GM10266 (cell line): ENCODE results near the gene ASIC3.

Experiments used
- DNase-seq: peaks from one replicate; pipeline ENCODE4 v3.0.0; 2012; ENCODE audit errors: extremely low spot score
- TF ChIP-seq, protein P1 (sequence below): IDR thresholded peaks from 2 replicates; pipeline ENCODE4 v1.5.1; 2012; ENCODE audit warnings: mild to moderate bottlenecking, low read depth; ENCODE audit not compliant: control insufficient read depth, insufficient read depth; ENCODE audit errors: missing control alignments

ASIC3 gene

DNA sequence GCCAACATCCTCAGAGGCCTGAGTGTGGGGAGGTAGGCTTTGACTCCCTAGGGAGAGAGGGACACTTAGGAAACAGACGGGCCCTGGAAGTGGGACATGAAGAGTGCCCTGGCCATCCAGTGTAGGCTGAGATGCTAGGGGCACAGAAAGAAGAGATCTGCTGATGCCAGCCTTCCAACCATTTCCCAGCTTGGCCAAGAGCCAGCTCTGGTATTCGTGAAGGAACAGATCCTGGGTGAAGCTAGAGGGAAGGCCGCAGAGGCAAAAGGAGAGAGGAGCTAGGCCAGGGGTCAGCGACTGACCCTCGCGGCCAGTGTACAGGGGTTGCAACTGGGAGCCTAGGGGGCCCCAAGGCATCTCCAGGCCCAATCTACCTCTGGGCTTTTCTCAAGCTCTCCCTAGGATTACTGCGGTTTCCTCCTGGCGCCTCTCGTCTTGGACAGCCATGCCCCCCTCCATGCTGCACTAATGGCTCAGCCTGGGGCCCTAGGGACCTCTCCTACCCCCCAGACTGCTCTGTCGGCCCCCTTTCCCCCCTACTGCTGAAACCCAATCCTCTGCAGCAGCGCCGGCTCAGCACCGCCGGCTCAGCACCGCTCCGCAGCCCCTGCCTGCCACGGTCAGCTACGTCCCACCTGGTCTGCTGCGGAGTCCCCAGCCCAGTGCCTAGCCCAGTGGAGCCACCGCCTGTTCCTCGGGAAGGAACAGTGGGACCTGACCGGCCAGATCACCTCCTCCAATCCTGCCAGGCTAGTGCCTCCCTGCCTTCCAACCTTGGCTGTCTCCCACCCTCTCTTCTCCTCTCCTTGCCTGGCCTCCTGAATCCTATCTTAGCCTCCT is at the start of gene ASIC3:
Gene ASIC3, plus strand, starts transcription at position 556 of the 840 bp plus-strand sequence. CDS start 355 bp downstream, outside the sequence.
- no peak for DNase-seq

DNA sequence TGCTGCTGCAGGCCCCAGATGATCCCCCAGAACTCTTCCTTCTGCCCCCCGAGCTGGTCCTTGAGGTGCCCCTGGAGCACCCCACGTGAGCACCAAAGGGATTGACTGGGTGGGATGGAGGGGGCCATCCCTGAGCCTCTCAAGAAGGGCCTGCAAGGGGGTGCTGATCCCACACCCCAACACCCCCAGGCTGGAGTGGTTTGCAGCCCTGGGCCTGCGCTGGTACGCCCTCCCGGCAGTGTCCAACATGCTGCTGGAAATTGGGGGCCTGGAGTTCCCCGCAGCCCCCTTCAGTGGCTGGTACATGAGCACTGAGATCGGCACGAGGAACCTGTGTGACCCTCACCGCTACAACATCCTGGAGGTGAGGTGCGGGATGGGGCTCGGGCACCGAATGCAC is 49.3 kb upstream of the ASIC3 start:
- DNase-seq, result no peak
- TF ChIP-seq, protein P1, sequence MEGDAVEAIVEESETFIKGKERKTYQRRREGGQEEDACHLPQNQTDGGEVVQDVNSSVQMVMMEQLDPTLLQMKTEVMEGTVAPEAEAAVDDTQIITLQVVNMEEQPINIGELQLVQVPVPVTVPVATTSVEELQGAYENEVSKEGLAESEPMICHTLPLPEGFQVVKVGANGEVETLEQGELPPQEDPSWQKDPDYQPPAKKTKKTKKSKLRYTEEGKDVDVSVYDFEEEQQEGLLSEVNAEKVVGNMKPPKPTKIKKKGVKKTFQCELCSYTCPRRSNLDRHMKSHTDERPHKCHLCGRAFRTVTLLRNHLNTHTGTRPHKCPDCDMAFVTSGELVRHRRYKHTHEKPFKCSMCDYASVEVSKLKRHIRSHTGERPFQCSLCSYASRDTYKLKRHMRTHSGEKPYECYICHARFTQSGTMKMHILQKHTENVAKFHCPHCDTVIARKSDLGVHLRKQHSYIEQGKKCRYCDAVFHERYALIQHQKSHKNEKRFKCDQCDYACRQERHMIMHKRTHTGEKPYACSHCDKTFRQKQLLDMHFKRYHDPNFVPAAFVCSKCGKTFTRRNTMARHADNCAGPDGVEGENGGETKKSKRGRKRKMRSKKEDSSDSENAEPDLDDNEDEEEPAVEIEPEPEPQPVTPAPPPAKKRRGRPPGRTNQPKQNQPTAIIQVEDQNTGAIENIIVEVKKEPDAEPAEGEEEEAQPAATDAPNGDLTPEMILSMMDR, result no peak

More for the DNA sequence above, at the start of gene ASIC3:
- TF ChIP-seq, protein P1, result no peak

DNA sequence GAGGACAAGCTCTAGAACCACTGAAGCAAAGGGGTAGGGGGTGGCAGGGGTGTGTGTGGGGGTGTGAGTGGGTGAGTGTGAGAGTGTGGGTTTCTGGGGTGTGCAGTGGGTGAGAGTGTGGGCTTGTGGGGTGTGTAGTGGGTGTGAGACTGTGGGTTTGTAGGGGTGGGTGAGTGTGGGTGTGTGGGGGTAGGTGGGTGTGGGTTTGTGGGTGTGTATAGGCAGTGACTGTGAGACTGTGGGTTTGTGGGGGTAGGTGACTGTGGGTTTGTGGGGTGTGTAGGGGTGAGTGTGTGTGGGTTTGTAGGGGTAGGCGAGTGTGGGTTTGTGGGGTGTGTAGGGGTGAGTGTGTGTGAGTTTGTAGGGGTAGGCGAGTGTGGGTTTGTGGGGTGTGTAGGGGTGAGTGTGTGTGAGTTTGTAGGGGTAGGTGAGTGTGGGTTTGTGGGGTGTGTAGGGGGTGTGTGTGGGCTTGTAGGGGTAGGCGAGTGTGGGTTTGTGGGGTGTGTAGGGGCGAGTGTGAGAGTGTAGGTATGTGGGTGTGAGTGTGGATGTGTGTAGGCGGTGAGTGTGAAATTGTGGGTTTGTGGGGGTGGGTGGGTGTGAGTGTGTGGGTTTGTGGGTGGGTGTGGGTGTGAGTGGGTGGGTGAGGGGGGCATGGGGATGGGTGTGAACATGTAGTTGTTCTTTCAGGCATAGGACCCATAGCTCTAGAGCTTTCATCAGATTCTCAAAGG is 48.7 kb upstream of the ASIC3 start:
- TF ChIP-seq, protein P1, result no peak
- DNase-seq, result no peak

DNA sequence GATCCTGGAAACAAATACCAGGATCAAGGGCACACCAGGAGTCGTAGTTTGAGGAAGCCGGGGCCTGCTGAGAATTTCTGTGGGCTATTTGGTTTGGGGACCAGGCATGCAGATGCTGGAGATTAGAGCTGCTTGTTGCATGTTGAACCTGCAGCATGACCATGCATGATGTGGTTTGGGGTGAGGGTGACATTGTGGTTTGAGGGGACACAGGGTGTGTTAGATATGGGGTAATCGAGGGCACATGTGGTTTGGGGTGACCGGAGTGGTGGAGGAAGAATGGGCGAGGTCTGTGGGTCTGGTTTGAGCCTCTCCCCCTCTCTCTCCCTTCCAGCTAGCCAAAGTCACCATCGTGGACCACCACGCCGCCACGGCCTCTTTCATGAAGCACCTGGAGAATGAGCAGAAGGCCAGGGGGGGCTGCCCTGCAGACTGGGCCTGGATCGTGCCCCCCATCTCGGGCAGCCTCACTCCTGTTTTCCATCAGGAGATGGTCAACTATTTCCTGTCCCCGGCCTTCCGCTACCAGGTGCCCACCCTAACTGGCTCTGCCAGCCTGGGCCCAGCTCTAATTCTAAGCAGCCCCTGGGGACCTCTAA is 47.3 kb upstream of the ASIC3 start:
- DNase-seq, result no peak
- TF ChIP-seq, protein P1, result no peak

DNA sequence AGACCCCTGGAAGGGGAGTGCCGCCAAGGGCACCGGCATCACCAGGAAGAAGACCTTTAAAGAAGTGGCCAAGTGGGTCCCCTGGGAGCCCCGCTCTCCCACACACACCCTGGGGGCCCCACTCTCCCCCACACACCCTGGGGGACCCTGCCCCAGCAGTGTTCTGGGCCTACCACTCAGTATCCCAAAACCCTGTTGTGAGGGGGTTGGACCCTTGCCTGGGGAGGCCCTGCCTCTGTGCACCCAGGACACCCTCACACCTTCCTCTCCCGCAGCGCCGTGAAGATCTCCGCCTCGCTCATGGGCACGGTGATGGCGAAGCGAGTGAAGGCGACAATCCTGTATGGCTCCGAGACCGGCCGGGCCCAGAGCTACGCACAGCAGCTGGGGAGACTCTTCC is 46.8 kb upstream of the ASIC3 start:
- TF ChIP-seq, protein P1, result no peak
- DNase-seq, result no peak

DNA sequence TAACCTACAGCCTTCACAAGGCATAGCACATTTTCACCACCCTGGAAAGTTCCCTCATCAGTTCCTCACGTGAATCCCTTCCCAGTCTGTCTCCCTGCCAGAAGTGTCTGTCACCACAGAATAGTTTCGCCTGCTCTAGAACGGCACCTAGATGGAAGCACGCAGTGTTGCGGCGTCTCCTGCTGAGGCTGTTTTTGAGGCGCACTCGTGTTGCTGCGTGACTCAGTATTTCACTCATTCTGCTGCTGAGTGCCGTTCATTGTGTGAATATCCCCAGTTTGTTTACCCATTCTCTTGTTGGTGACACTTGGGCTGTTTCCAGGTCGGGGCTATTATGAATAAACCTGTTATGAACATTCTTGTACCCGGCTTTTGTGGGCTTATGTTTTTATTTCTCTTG is 44.8 kb upstream of the ASIC3 start:
- TF ChIP-seq, protein P1, result no peak
- no peak for DNase-seq

DNA sequence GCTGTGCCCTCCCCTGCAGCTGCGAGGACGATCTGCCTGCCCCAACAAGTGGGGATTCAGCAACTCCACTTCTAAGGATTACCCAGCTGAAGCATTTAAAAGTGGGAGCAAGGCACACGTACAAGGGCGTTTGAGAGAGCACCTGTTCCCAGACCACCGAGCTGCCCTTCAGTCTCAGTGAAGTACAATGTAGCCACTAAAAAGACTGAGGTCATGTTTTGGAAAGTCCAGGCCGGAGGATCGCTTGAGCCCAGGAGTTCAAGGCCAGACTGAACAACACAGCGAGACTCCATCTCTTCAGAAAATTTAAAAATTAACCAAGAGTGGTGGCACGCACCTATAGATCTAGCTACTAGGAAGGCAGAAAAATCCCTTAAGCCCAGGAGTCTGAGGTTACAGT is 42.8 kb upstream of the ASIC3 start:
- DNase-seq, result no peak
- TF ChIP-seq, protein P1, result no peak
